ENCODE data around the gene MMS19.
"Not testable (repeated sequence)": the region's sequence is repeated elsewhere in the genome, so short reads cannot be mapped to it uniquely, and the experiment has no call there.

The MMS19 gene

GRCh38 chr10:97528876-97529275 lies 30.7 kb upstream of the MMS19 start:
- not testable (repeated sequence) for ATAC-seq

GRCh38 chr10:97525683-97526110 lies 27.5 kb upstream of the MMS19 start:
- ATAC-seq, result no peak

GRCh38 chr10:97525086-97525485 lies 26.9 kb upstream of the MMS19 start:
- no peak for ATAC-seq

GRCh38 chr10:97522937-97523336 lies 24.7 kb upstream of the MMS19 start:
- ATAC-seq, result no peak

GRCh38 chr10:97522071-97522470 lies 23.8 kb upstream of the MMS19 start:
- ATAC-seq, result no peak

- no peak for ATAC-seq
Measured at GRCh38 chr10:97520978-97521761, 22.9 kb upstream of the MMS19 start.

GRCh38 chr10:97520520-97520919 lies 22.3 kb upstream of the MMS19 start:
- no peak for ATAC-seq

GRCh38 chr10:97519342-97519741 lies 21.1 kb upstream of the MMS19 start:
- no peak for ATAC-seq

GRCh38 chr10:97518301-97519043 lies 20.2 kb upstream of the MMS19 start:
- ATAC-seq, result no peak

GRCh38 chr10:97517778-97518300 lies 19.6 kb upstream of the MMS19 start:
- ATAC-seq, result no peak

- no peak for ATAC-seq
Measured at GRCh38 chr10:97517096-97517750, 19.0 kb upstream of the MMS19 start.

- ATAC-seq, result no peak
Measured at GRCh38 chr10:97515271-97515978, 17.2 kb upstream of the MMS19 start.

- ATAC-seq, result no peak
Measured at GRCh38 chr10:97514344-97514743, 16.1 kb upstream of the MMS19 start.

- ATAC-seq, result no peak
Measured at GRCh38 chr10:97512993-97513392, 14.8 kb upstream of the MMS19 start.

- ATAC-seq, result no peak
Measured at GRCh38 chr10:97511711-97512440, 13.7 kb upstream of the MMS19 start.

GRCh38 chr10:97510686-97511085 lies 12.5 kb upstream of the MMS19 start:
- ATAC-seq, result no peak

- no peak for ATAC-seq
Measured at GRCh38 chr10:97509120-97509680, 11.0 kb upstream of the MMS19 start.

- no peak for ATAC-seq
Measured at GRCh38 chr10:97508342-97508741, 10.1 kb upstream of the MMS19 start.

GRCh38 chr10:97506199-97506991 lies 8.2 kb upstream of the MMS19 start:
- peak in 1 of 2 donors; percentile 30 for ATAC-seq

- ATAC-seq, result no peak
Measured at GRCh38 chr10:97505152-97505551, 6.9 kb upstream of the MMS19 start.

GRCh38 chr10:97503406-97503805 lies 5.2 kb upstream of the MMS19 start:
- no peak for ATAC-seq

Measured in activated CD4-positive, CD25-positive, alpha-beta regulatory T cell treated with anti-CD3 and anti-CD28 coated beads, Interleukin-2, amount 50 U/mL, for 24 hours (primary cell).